Inflammatory macrophage treated with lipopolysaccharide for 4 hours (primary cell): Measurements from ENCODE around the gene TMEM86B.
"Not testable (repeated sequence)": the region's sequence is repeated elsewhere in the genome, so short reads cannot be mapped to it uniquely, and the experiment has no call there.

Source experiments
- DNase-seq: peaks from one replicate; pipeline ENCODE4 v3.0.0-alpha.2; 2020

TMEM86B gene

GRCh38 chr19:55241935-55242464 is 13.4 kb upstream of the TMEM86B start:
- DNase-seq = no peak

GRCh38 chr19:55241143-55241934 is 12.8 kb upstream of the TMEM86B start:
- no peak for DNase-seq

- no peak for DNase-seq
Observed at GRCh38 chr19:55240713-55241020, 12.1 kb upstream of the TMEM86B start.

- no peak for DNase-seq
Observed at GRCh38 chr19:55239004-55239403, 10.4 kb upstream of the TMEM86B start.

- DNase-seq = no peak
Observed at GRCh38 chr19:55238030-55238429, 9.5 kb upstream of the TMEM86B start.

GRCh38 chr19:55232986-55233385 is 4.4 kb upstream of the TMEM86B start:
- DNase-seq = no peak

- no peak for DNase-seq
Observed at GRCh38 chr19:55232286-55232602, 3.7 kb upstream of the TMEM86B start.

GRCh38 chr19:55231391-55232285 is 3.1 kb upstream of the TMEM86B start:
- no peak for DNase-seq

GRCh38 chr19:55230780-55231179 is 2.2 kb upstream of the TMEM86B start:
- DNase-seq = no peak

GRCh38 chr19:55230329-55230728 is 1.8 kb upstream of the TMEM86B start:
- no peak for DNase-seq

- DNase-seq = no peak
Observed at GRCh38 chr19:55229789-55230182, 1.2 kb upstream of the TMEM86B start.

GRCh38 chr19:55229145-55229788 is 704 bp upstream of the TMEM86B start:
- DNase-seq = no peak

GRCh38 chr19:55228015-55228391 is 560 bp downstream of the TMEM86B start:
- no peak for DNase-seq

- no peak for DNase-seq
Observed at GRCh38 chr19:55227241-55228014, 1.1 kb downstream of the TMEM86B start.

- DNase-seq = no peak
Observed at GRCh38 chr19:55226788-55227187, 1.8 kb downstream of the TMEM86B start.

- DNase-seq = no peak
Observed at GRCh38 chr19:55226273-55226672, 2.3 kb downstream of the TMEM86B start.

GRCh38 chr19:55225415-55225958 is 3.1 kb downstream of the TMEM86B start:
- DNase-seq = no peak

- DNase-seq = not testable (repeated sequence)
Observed at GRCh38 chr19:55224679-55225414, 3.7 kb downstream of the TMEM86B start.

- no peak for DNase-seq
Observed at GRCh38 chr19:55224038-55224665, 4.4 kb downstream of the TMEM86B start.

GRCh38 chr19:55223291-55224037 is 5.1 kb downstream of the TMEM86B start:
- no peak for DNase-seq

GRCh38 chr19:55220525-55220924 is 8.0 kb downstream of the TMEM86B start:
- DNase-seq = no peak
